ENCODE data around the gene GALK2.

- TF ChIP-seq, protein P1, sequence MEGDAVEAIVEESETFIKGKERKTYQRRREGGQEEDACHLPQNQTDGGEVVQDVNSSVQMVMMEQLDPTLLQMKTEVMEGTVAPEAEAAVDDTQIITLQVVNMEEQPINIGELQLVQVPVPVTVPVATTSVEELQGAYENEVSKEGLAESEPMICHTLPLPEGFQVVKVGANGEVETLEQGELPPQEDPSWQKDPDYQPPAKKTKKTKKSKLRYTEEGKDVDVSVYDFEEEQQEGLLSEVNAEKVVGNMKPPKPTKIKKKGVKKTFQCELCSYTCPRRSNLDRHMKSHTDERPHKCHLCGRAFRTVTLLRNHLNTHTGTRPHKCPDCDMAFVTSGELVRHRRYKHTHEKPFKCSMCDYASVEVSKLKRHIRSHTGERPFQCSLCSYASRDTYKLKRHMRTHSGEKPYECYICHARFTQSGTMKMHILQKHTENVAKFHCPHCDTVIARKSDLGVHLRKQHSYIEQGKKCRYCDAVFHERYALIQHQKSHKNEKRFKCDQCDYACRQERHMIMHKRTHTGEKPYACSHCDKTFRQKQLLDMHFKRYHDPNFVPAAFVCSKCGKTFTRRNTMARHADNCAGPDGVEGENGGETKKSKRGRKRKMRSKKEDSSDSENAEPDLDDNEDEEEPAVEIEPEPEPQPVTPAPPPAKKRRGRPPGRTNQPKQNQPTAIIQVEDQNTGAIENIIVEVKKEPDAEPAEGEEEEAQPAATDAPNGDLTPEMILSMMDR (IDR thresholded peaks at IDR 0.05) = no peak
- no peak for TF ChIP-seq POLR2AphosphoS5 (IDR thresholded peaks at IDR 0.05; ENCODE audit: low read depth, low read length)
Measured at GRCh38 chr15:49154359-49154758, 15.7 kb upstream of the GALK2 start.

Data from Panc1 (cell line).